ELF-1 (cell line): ENCODE data around the gene HIVEP3.

Source experiments
- DNase-seq: peaks from one replicate; pipeline ENCODE4 v3.0.0-alpha.2; 2016; ENCODE audit warnings: low read depth, low spot score

HIVEP3 gene

DNA sequence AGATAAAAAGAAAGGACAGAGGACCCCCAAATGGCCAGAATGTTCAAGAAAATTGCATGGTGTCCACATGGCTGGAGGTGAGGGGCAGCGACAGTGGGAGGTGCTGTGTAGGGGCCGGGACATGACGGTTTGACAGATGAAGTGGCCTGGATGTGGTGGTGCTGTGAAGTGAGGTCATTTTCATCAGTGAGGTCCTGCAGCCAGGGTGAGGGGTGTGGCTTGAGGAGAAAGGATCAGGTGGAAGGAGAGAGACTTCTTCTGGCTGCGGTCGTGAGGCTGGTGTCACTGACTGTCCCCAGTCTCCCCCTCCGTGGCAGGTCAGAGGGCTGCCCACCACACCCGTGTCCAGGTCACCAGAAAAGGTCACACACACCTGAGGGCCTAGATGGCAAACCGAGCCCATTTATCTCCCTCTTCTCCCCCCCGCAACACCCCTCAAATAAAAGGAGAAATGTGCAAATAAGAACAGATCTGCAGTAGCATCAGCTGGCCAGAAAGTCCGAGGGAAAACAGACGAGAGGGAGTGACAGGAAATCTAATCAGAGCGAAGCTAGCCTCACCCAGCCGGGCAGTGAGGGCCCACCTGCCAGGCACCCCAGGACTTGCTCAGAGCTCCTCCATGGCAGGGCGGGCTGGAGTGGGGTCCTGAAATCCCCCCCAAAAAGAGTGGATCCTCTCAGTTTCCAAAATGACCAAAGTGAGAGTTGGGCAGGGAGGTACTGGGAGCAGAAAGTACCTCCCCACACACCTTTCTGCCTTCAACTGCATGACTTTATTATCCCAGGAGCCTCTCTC, 285.7 kb downstream of the HIVEP3 start:
- no peak for DNase-seq

DNA sequence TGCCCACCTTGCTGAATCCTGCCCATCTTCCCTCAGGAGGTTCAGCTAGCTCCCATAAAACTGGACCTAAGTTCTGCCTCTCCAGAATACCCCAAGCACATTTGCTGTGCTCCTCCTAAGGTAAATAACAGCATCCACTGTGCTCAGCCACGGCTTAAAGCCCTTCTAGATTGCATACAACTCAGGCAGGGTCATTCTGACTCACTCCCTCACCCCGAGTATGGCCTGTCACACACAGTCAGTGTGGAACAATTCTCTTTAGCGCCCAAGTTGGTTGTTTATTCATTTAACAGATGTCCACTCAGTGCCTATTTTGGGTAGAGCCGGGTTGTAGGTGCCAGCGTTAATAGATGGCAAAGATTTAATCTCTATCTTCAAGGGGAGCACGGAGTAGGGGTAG, 286.8 kb downstream of the HIVEP3 start:
- no peak for DNase-seq

DNA sequence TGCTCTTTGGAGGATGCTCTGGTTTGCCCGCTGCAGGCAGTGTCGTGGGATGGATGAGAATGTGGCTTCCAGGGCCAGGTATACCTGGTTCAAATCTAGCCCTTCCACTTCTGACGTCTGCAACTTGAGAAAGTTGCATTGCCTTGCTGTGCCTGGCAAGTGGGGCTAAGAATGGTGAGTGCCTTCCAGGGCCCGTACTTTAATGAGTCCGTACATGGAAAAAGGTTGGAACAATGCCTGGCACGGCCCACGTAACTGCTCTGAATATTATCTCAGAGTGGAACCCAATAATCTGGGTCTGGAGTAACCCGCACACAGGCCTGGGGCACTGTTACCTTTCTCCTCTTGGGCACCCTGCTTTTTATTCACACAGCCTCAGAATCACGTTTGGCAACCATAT, 287.6 kb downstream of the HIVEP3 start:
- no peak for DNase-seq

DNA sequence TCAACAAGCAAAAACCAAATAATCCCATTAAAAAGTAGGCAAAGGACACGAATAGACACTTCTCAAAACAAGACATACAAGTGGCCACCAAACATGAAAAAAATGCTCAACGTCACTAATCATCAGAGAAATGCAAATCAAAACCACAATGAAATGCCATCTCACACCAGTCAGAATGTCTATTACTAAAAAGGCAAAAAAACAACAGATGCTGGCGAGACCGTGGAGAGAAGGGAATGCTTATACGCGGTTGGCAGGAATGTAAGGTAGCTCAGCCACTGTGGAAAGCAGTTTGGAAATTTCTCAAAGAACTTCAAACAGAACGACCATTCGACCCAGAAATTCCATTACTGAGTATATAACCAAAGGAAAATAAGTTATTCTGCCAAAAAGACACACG, 289.2 kb downstream of the HIVEP3 start:
- no peak for DNase-seq

DNA sequence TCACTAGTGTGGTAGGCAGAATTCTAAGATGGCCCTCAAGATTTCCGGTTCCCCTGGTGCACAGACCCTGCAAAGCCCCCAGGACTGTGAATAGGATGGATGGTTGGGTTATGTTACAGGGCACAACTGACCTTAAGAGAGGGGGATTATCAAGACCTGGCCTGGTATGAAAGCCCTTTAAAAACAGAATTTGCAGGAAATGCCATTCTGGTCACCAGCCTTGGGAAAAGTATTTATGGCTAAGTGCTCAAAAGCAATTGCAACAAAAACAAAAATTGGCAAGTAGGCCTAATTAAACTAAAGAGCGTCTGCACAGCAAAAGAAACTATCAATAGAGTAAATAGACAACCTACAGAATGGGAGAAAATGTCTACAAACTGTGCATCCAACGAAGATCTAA, 289.6 kb downstream of the HIVEP3 start:
- DNase-seq: no peak

DNA sequence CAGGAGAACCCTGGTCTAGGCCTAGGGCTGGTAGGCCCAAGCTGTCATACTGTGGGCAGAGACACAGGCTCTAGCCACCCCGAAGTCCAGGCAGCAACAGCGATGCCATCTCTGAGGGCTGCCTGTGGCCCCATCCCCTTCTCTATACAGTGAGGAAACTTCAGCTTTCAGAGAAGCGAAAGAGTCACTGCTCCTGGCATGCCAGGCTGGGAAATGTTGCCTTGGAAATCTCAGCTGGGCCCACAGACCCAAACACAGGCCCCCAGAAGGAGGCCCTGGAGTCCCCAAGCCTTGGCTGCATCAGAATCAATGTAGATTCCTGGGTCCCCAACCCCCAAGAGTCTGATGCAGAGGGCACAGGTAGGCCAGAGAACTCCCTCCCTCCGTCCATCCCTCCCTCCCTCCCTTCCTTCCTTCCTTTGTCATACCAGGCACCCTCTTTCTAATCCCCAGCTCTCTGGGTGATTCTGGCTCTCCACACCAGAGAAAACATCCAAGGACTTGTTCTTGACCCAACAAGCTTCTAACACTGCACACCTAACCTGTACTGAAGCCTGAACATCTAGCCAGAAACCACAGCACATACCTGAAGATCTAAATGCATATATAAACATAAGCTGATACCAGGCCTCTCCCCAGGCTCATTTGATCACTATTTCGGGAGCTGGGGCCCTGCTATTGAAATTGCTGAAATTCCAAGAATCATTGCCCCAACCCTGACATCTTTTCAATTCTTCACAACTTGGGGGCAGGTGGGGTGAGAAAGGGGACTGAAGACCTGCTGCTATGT, 291.0 kb downstream of the HIVEP3 start:
- no peak for DNase-seq

DNA sequence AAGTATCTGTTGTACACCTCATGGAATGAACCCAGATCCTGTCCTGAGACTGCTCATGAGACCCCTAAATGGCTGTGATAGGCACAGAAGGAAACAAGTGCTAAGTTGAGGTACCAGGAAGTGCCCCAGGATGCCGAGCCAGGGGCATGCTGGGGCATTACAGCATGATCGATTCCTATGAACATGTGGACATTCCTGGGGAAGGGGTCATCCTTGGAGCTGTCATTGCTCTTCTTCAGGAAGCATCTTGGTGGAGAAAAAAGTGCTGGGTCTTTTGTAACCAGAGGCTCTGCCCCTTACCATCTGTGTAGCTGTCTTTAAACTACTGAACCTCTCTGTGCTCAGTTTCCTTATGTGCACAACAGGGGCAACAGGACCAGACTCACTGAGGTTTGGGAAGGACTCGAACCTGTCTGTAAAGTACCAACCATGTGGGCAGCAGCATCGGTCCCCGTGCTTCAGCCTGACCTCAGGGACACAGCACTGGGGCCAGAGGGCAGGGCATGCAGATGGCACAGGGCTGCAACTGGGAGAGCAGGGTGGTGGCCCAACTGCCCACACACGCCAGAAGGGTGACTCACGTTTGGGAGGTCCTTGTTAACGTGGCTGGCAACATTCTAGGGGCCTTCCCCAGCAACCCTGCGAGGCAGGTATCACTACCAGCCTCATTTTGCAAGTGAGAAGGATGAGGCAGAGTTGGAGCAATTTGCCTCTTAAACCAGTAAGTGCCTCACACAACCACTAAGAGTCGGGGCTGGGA, 291.9 kb downstream of the HIVEP3 start:
- no peak for DNase-seq

DNA sequence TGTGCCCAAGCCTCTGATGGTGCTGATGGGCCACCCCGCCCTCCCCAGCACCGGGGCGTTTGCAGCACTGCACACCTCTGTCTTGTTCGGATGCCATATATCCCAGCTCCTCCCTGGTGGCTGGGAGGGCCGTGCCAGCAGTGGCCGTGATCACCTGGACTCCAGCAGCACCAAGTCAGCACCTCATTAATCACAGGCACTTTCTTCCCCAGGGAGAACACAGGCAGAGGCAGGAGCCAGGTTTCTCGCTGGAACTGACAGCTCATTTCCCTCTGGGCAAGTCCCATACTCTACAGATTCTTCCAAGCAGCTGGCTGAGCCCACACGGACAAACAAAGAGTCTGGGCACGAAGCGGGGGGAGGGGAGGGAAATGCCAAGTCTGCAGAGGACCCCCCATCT, 292.6 kb downstream of the HIVEP3 start:
- no peak for DNase-seq

DNA sequence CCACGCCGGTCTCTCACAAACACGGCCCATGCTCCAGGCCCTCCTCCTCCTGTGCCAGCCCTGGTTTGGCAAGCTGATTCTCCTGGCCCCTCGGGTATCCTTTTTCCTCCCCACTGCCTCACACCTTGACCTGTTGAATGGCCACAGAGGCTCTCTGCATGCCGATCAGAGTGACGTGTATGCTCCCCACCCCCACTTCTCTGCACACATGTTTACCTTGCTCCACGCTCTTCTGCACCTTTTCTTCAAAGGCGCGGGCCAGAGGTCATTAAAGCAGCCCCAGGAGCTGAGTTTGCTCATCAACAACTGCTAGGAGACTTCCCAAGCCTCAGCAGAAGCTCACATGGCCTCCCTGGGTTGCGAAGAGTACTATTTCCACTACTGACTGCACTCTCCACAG, 295.0 kb downstream of the HIVEP3 start:
- no peak for DNase-seq

DNA sequence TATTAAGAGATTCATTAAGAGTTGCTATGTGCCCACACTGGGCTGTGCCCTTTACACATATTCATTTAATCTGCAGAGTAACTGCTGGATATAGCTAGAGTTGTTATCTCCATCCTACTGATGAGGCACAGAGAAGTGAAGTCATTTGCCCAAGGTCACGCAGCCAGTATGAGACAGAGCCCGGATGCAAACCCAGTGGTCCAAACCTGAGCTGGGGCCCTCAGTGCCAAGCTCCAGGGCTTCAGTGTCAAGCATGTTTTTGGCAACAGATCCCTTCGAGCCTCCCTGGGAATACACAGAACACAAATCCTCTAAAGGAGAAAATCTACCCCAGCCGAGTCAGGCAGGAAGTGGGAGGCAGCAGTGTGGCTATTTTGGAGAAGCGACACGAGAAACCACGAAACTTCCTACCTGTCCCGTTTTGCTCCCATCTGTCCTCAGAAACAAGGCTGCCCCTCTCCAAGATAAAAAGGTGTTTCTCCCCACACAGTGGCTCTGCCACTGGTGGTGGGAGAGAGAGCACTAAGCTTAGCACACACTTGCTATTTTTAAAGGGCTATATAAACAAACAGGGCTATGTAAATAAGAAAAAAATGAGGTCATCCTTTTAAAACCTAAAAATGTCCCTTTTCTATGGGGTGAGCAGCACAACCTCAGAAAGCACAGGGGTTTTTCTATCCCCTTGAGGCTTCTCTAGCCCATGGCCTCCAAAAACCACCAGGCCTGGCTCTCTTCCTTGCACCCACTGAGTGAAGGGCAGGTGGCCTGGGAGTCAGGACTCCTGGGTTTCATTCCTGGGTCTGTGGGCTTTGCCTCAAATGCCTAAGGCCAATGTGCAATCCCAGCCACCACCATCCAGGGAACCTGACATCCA, 295.6 kb downstream of the HIVEP3 start:
- no peak for DNase-seq

DNA sequence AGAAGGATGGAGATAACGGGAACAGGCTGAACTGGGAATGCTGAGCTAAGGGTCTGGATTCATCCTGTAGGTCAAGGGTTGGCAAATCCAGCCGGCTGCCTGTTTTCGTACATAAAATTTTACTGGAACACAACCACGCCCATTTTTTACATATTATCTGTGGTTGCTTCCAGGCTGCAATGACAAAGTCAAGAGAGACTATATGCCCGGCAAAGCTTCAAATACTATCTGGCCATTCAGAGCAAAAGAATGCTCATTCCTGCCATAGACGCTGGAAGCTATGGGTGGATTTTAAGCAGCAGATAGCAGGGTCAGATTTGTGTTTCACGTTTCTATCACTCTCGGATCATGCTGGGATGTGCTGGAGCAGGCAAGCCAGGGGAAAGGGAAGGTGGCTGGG, 296.3 kb downstream of the HIVEP3 start:
- DNase-seq: peak; percentile 31

DNA sequence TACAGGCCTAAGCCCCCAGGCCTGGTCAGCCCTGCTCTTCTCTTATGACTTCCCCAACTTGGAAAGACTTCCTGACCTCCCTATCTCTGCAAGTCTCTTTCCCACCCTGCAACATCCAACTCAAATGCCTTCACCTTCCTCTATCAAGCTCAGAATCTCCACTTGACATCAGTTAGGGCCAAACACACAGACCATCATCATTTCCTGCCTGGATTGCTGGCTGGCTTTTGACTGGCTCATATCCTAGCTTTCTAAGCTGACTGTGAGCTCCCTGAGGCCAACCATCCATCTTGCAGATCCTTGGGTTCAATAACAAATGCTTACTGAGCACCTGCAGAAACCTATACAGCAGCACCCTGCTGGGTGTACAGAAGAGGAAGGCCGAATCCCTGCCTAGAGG, 296.9 kb downstream of the HIVEP3 start:
- no peak for DNase-seq

DNA sequence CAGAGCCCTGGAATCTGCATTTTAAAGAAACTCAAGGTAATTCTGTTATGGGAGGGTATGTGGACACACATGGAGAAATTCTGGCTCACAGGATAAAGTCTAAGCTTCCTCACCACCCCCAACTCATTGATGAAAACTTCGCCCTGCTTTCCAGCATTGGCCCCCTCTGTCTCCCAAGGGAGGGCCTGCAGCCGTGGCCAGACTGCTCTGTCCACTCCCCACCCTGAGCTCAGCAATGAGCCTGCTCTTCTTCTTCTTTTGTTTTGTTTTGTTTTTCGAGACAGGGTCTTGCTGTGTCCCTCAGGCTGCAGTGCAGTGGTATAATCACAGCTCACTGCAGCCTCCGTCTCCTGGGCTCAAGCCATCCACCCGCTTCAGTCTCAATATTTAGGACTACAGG, 297.5 kb downstream of the HIVEP3 start:
- DNase-seq: no peak

DNA sequence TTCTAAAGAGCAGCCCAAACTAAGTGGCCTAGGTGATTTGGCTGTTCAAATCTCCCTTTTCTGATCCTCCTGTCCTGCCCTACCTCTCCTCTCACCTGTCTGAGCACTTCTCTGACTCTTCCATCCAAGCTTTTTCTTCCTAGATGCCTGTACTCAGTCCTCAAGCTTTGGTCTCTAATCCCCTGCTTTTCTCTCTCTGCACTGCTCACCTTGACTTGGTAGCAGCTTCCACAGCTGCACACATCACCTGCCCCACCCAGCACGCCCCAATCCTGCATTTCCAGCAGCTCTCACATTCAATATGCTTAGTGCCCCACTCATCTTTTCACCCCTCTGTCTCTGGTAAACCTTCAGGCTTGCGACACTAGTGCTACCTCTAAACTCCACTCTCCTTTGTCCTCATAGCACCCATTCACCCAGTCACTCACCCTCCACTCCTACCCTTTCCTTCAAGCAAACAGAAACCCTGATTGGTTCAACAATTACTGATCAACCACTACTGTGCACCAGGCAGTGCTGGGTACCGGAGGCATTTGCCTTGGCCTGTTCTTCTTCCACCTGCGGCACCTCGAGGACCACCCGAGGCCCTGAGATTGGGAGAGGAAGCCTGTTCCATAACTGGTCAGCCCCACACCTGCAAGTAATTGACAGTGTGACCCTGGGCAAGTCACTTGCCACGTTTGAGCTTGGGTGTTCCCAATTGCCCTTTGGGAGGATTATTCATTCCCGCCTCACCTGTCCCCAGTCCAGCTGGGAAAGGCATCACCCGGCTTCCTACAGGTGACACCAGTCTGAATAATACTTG, 298.2 kb downstream of the HIVEP3 start:
- DNase-seq: no peak

DNA sequence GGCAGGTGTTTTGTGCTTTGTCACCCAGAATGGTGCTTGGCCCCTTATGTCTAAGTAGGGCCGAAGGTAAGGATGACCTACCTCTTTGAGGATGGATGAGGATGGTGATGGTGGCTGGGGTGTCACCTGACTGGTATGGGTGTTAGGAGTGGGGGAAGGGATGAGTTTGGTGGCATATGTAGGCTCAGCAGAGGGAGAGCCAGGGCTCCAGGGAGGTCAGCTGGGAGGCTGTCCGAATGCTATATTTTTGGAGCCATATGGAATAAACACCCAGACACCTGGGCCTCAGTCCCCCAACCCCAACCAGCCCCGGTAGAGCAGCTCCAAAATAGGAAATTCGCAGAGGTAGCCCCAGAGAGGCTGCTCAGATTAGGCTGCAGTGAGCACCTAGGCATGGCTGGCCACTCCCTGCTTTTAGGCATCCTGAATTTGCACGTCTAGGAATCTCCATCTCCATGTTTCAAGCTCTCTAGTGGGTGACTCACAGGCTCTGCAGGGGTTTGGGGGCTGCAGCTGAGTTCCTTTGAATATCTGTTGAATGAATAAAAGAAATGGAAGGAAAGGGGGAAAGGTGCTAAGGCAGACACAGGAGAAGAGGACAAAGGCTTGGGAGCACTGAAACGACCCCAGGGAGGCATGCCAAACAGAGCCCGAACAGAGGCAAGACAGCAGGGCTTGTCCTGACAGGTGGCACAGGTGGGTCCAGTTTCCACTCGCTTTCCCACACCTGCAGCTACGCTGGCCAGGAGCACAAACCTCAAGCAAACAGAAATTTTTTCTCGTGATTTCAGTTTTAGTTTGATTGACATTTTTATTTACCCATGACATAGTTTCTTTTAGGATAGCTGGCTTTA, 299.0 kb downstream of the HIVEP3 start:
- DNase-seq: no peak

DNA sequence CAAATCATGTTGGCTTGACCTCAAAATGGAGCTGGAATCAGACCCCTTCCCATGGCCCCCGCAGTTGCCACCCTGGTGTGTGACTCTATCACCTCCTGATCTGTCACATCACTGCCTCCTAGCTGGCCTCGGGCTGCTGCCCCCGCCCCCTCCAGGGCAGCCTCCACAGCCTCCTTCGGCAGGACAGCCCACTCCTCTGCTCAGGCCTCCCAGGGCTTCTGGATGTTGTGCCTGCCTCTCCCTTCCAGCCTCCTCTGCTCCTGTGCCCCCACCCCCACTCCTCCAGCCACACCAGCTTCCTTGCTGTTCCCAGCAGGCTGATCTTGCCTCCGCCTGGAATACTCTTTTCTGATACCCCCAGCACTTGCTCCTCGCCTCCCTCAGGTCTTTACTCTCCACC, 299.9 kb downstream of the HIVEP3 start:
- DNase-seq: peak; percentile 47

DNA sequence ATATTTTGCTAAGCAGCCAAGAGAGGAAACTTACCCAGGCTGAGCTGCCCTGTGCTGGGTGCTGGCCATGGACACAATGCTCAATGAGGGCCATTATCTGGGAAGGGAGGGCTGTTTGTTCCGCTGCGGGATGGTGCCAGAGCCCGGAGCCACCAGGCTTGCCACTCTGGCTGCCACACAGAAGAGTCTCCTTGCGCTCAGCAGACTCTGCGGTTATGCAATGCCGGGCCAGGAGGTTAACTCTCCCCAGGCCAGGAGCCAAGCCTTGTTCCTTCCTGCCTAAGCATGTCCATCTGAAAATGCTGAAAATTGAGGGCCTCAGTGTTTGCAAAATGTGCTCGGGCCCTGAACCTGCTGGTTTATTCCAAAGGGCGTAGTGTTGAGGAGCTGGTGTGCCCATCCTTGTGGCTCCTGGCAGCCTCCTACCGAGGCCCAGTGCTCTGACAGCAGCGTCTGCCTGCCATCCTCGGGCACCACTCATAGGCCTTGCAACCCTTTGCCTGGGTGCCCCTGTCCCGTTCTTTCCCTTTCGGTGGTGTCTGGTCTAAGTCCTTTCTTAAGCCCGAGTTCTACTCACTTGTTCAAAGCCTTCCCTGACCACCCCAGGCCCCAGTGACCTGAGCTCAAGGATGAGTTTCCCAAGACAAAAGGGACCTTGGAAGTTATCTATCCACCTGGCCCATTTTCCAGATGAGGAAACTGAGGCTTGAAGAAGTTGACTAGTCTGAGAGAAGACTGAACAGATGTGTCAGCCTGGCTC, 300.5 kb downstream of the HIVEP3 start:
- no peak for DNase-seq

DNA sequence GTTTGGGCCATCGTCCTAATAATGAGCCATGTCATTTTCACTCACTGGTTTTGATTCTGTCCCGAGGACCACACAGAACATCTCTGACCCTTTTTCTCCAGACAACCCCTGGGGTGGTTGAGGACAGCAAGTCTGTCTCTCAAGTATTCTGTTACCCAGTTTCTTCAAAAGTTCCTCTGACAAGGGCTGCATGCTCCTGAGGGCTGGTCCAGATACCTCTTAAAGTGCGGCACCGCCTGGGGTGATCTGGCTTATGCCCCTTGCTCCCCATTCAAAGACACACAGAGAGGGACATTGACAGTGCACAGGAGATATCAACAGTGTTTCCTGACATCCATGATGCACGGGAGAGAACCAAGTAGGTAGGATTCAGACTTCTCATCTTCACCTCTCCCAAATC, 301.4 kb downstream of the HIVEP3 start:
- DNase-seq: no peak

DNA sequence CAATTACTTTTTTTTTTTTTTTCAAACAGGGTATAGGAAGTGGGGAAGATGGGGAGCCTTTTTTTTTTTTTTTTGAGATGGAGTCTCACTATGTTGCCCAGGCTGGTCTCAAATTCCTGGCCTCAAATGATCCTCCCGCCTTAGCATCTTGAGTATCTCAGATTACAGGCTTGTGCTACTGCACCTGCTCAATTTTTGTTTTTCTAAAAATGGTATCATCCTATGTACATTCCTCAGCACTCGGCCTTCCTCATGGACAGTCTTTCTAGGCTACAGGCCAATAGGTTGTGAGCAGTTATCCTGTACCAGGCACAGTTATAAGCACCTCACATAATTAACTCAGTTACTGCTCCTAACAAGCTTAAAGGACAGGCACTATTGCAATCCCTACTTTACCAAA, 302.2 kb downstream of the HIVEP3 start:
- no peak for DNase-seq
